CD4-positive, alpha-beta T cell treated with Interleukin-21 for 1 hour (primary cell): ENCODE data around the gene KRTAP10-1.
A peak's percentile ranks its signal among the peaks of the same experiment; 100 is the strongest.
"Not testable (repeated sequence)": the region's sequence is repeated elsewhere in the genome, so short reads cannot be mapped to it uniquely, and the experiment has no call there.

Experiments used
- DNase-seq: peaks from one replicate; pipeline ENCODE4 v3.0.0-alpha.2; 2020

Gene KRTAP10-1

DNA sequence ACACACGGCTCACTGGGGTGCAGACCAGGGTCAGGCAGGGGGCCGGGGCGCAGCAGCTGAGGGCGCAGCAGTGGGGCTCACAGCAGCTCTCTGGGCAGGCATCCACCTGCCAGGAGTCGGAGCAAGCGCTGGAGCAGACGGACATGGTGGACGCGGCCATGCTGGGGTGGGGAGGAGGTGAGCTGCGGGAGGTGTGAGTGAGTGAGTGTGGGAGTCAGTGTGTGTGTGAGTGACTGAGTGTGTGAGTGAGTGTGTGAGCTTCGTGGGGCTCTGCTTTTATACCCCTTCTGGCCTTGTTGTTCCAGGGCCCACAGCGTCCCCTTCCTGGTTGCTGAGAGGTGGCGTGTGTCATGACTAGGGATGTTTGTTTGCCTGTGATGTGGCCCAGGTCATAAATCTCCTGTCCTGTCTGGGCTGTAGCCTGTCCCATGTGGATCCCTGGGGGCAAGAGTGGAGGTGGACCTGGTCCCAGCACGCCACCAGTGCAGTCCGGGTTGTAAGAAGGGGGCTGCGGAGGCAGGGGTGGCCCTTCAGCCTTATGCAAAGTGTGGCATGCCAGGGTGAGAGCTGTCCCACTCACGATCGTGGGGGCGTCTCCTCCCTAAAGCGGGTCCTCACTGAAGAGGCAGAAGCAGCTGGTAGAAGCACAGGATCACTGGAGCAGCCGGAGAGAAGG is at the start of gene KRTAP10-1:
KRTAP10-1 (minus strand) TSS at position 205 of the 676 bp plus-strand sequence; CDS start at position 160, 45 bp downstream.
- no peak for DNase-seq

DNA sequence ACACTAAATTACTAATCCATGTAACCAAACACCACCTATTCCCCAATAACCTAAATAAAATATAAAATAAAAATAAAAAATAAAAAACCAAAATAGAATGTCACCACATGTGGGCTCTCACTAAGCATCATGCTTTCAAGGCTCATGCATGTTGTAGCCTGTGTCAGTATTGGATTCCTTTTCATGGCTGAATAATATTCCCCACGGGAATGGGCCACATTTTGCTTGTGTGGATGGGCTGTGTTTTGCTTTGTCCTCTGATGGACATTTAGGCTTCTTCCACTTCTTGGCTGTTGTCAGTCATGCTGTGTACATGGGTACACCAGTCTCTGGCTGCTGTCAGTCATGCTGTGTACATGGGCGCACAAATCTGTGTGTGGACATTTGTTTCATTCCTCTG is 49.1 kb upstream of the KRTAP10-1 start:
- no peak for DNase-seq

GRCh38 chr21:44585892-44586291 is 45.9 kb upstream of the KRTAP10-1 start:
- no peak for DNase-seq

DNA sequence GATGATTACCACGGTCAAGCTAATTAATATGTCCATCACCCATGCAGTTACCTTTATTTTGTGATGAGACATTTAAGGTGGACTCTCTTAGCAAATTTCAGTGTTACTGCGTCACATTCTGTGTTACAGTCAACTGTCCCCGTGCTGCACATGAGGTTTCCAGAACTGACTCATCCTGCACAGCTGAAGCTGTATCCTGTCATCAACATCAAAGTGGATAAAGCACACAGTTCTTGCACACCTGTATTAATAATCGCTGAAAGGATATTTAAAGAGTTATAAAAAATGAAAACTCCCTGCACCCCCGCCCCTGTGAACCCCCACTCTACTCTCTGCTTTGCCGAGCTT is 43.8 kb upstream of the KRTAP10-1 start:
- peak; percentile 24 for DNase-seq

DNA sequence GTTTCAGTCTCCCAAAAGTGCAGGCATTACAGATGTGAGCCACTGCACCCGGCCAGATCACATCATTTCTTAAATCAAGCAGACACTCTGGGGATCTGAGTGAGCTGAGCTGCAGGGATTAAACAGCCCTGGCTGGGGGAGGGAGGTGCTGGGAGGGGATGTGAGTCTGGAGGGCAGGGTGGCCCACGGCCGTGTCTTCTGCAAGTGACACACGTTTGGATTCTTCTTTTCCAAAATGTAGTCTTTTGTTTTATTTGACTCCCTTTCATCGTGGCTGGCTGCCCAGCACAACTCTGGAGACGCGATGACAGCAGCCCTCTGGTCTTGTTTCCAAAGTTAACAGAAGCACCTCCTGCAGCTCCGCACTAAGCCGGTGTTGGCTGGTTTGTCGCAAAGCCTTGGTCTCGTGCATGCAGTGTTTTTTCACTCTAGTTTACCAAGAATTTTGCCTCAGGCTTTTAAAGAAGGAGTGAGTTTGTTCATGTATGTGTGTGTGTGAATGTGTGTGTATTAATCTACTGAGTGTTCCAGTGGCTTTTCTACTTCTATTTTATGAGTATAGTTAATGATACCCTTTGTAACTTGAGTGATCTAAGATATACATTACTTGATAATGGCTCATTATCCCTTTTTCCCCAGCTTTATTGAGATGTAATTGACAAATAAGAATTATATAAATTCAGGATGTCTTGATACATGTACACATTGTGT is 43.2 kb upstream of the KRTAP10-1 start:
- DNase-seq: no peak

DNA sequence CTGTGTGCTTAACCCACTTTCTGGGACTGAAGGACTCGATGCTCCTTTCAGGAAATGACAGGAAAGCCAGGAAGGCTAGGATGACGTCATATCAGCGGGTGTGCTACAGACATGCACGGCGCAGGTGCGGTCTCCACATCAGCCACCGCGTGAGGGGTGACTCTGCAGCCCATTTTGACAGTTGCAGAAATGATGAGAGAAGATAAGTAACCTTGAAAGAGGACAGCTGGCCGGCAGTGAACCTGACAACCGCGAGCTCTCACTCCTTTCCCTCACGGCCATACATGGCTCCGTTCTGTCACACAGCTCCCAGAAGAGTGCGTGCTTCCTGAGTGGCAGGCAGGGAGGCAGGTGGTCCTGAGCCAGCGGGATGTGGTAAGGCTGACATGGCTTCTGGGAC is 42.1 kb upstream of the KRTAP10-1 start:
- DNase-seq: no peak

- no peak for DNase-seq
Observed at GRCh38 chr21:44581158-44581557, 41.2 kb upstream of the KRTAP10-1 start.

GRCh38 chr21:44580231-44580821 is 40.3 kb upstream of the KRTAP10-1 start, which contains the start of gene KRTAP10-5:
Gene KRTAP10-5 (minus strand): TSS chr21:44580604. CDS start chr21:44580578, 26 bp downstream.
- DNase-seq: not testable (repeated sequence)

- DNase-seq: no peak
Observed at GRCh38 chr21:44579833-44580144, 39.8 kb upstream of the KRTAP10-1 start.

DNA sequence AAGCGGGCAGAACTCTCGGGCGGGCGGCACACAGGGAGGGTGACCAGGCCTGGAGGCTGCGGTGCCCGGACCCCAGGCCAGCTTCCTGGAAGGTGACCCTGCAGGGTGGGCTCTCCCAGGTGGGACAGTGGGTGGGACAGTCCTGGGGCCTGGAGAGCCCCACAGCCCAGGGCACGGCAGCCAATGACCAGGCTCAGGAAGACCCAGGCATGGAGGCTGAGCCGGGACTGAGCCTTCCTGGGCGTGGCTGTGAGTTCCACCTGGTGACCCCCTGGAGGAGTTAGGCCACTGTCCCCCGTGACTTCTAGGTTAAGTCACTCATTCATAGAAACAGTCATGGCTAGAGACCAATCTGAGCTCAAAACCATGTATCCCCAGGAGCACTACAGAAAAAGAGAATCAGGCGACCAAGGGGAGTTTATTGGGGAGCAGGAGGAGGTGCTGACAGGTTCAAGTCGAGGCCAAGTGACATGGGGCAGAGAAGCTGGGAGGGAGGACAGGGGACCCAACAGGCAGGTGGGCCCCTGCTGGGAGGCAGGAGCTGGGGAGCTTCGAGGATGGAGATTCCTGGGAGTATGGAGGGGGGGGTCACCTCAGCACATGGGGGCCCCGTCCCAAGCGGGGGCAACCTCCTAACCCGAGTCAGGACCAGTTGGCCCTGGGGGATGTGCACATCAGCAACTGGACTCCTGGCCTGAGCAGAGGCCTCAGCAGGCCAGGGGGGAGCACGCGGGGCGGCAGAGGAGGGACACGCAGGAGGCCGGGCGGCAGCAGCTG is 39.2 kb upstream of the KRTAP10-1 start:
- DNase-seq: no peak

GRCh38 chr21:44578371-44579055 is 38.5 kb upstream of the KRTAP10-1 start:
- DNase-seq: no peak

DNA sequence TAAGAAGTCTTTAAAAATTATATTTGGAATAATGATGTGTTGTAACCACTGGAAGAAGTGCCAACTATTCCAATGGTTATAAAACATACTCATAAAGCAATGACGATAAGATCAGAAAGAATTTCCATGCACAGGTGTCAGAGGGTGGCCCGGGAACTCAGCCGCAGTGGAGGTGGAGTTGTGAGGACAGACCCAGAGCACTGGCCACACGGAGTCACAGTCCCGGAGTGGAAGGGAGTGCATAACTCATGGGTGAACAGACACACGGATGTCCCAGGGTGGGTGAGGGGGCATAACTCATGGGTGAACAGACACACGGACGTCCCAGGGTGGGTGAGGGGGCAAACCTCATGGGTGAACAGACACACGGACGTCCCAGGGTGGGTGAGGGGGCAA is 36.0 kb upstream of the KRTAP10-1 start:
- DNase-seq: no peak

DNA sequence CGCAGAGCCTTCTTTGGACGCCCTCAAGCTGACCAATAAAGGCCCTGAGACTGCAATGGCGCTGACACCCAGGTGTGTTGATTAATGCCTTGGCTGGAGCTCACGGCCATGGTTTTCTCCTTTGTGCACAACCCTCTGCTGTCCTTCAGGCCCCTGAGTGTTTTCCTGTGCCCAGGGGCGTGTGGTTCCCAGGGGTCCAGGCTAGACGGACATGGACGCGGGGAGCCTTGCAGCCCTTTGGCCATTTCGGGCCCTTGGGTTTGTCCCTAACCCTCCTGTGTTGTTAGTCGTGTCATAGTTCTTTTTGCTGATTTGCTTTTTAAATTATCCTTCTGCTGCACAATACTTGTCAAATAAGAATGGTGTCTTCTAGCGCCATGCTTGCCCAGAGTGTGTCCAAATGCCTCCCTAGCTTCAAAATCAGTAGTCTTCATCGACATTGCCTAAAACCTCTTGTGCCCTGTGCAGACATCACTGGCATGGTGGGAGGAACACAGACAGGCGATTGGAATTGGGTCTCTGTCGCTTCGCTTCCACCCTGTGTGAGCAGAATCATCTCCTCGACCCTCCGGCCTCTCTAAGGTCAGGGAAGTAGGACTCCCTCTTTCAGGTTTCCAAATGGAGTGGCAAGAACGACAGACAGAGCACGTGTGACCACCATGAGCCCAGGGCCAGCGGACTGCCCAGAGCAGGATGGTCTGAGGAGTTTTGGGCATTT is 35.5 kb upstream of the KRTAP10-1 start:
- no peak for DNase-seq

DNA sequence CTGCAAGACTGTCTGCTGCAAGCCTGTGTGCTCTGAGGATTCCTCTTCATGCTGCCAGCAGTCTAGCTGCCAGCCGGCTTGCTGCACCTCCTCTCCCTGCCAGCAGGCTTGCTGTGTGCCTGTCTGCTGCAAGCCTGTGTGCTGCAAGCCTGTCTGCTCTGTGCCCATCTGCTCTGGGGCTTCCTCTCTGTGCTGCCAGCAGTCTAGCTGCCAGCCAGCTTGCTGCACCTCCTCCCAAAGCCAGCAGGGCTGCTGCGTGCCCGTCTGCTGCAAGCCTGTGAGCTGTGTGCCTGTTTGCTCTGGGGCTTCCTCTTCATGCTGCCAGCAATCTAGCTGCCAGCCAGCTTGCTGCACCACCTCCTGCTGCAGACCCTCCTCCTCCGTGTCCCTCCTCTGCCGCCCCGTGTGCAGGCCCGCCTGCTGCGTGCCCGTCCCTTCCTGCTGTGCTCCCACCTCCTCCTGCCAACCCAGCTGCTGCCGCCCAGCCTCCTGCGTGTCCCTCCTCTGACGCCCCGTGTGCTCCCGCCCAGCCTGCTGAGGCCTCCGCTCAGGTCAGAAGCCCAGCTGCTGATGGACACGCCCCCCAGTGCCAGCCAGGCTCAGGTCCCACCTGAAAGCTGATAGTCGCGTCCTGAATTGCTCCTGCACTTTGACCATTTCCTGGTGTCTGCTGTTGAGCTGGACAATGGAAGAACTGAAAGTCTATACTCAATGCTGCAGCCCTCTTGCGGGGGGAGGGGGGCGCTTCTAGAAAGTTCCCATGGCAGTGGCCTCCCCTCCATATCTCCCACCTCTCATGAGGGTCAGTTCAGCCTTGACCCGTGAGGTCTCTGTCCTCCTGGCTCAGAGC is 34.7 kb upstream of the KRTAP10-1 start:
- no peak for DNase-seq

DNA sequence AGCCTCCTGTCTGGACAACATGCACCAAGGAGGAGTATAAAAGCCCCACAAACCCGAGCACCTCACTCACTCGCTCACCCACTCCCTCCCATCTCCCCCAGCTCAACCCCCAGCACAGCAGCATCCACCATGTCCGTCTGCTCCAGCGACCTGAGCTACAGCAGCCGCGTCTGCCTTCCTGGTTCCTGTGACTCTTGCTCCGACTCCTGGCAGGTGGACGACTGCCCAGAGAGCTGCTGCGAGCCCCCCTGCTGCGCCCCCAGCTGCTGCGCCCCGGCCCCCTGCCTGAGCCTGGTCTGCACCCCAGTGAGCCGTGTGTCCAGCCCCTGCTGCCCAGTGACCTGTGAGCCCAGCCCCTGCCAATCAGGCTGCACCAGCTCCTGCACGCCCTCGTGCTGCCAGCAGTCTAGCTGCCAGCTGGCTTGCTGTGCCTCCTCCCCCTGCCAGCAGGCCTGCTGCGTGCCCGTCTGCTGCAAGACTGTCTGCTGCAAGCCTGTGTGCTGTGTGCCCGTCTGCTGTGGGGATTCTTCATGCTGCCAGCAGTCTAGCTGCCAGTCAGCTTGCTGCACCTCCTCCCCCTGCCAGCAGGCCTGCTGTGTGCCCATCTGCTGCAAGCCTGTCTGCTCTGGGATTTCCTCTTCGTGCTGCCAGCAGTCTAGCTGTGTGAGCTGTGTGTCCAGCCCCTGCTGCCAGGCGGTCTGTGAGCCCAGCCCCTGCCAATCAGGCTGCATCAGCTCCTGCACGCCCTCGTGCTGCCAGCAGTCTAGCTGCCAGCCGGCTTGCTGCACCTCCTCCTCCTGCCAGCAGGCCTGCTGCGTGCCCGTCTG is 33.8 kb upstream of the KRTAP10-1 start, which contains the start of gene KRTAP10-4:
KRTAP10-4 (plus strand) TSS at position 100 of the 827 bp plus-strand sequence; CDS start at position 130, 30 bp downstream.
- not testable (repeated sequence) for DNase-seq

GRCh38 chr21:44572959-44573583 is 33.1 kb upstream of the KRTAP10-1 start:
- no peak for DNase-seq

GRCh38 chr21:44571844-44572782 is 32.1 kb upstream of the KRTAP10-1 start:
- no peak for DNase-seq

GRCh38 chr21:44571296-44571695 is 31.3 kb upstream of the KRTAP10-1 start:
- no peak for DNase-seq
